SK-N-SH (cell line): ENCODE data around the gene LAMA4. TPM values are rescaled to one million over a fixed set of nuclear protein-coding genes. Genes with fewer than 3 reads are reported as not detected.
A peak's percentile ranks its signal among the peaks of the same experiment; 100 is the strongest.

Experiments
- CTCF ChIA-PET: fragments of 300-600, 350-600 bp; formaldehyde crosslinking; extraction: SDS; loops from one replicate; lab custom pipeline; 2021; lab: Yijun Ruan, JAX
- POLR2A ChIA-PET: fragments of 350-600 bp; sonication (Branson Sonifier 250); formaldehyde crosslinking; extraction: SDS; loops from one replicate; lab custom pipeline; 2020; ENCODE audit warnings: antibody characterized with exemption, inconsistent platforms; lab: Yijun Ruan, JAX
- DNase-seq: peaks from one replicate; pipeline ENCODE4 v3.0.0; 2012
- H2AFZ ChIP-seq: fragments of 200-600 bp; sonication (generic); 2 replicates; pipeline ENCODE4 v1.8.1; 2016; ENCODE audit warnings: antibody characterized with exemption, mild to moderate bottlenecking, low read depth
- H3F3A ChIP-seq: fragments of 200-600 bp; sonication (generic); replicated peaks from 2 replicates; pipeline ENCODE3; 2016; ENCODE audit warnings: antibody characterized with exemption, mild to moderate bottlenecking; ENCODE audit not compliant: insufficient read depth
- H3K27ac ChIP-seq, 2 experiments: fragments of 200-500 bp in 1 of 2; fragments of 200-600 bp in 1 of 2; sonication (Bioruptor generic) in 1 of 2; sonication (generic), shearing (Covaris generic) in 1 of 2; 2 replicates each; pipeline versions ENCODE4 v1.5.1 to v1.6.1; 2014 to 2016; ENCODE audit warnings: low read depth in 2 of 2, inconsistent platforms in 1 of 2, low read length in 1 of 2, mild to moderate bottlenecking in 1 of 2, mixed read lengths in 1 of 2
- H3K27me3 ChIP-seq: fragments of 200-600 bp; sonication (generic), shearing (Covaris generic); 2 replicates; pipeline ENCODE4 v1.6.1; 2016; ENCODE audit warnings: mixed run types; ENCODE audit not compliant: insufficient read depth
- H3K36me3 ChIP-seq, 2 experiments: fragments of 200-500 bp in 1 of 2; fragments of 200-600 bp in 1 of 2; sonication (Bioruptor generic) in 1 of 2; sonication (generic) in 1 of 2; replicated peaks in 1 of 2; 2 replicates each; pipeline versions ENCODE3 to v1.5.1; 2014 to 2016; ENCODE audit warnings: low read length in 1 of 2, mild to moderate bottlenecking in 1 of 2; ENCODE audit not compliant: insufficient read depth in 2 of 2, control insufficient read depth in 1 of 2
- H3K4me1 ChIP-seq, 2 experiments: fragments of 200-500 bp in 1 of 2; fragments of 200-600 bp in 1 of 2; sonication (Bioruptor generic) in 1 of 2; sonication (generic), shearing (Covaris generic) in 1 of 2; 2 replicates each; pipeline versions ENCODE4 v1.5.1 to v1.6.1; 2014 to 2016; ENCODE audit warnings: low read depth in 1 of 2, low read length in 1 of 2, mixed run types in 1 of 2; ENCODE audit not compliant: insufficient read depth in 2 of 2, control insufficient read depth in 1 of 2
- H3K4me2 ChIP-seq: fragments of 200-600 bp; sonication (generic), shearing (Covaris generic); 2 replicates; pipeline ENCODE4 v1.6.1; 2017; ENCODE audit warnings: mixed run types
- H3K4me3 ChIP-seq, 2 experiments: fragments of 200-500 bp in 1 of 2; fragments of 200-600 bp in 1 of 2; sonication (Bioruptor generic) in 1 of 2; sonication (generic), shearing (Covaris generic) in 1 of 2; 2 replicates each; pipeline versions ENCODE4 v1.5.1 to v1.8.1; 2014 to 2016; ENCODE audit warnings: low read depth in 2 of 2, inconsistent platforms in 1 of 2, low read length in 1 of 2, mild to moderate bottlenecking in 1 of 2, mixed read lengths in 1 of 2, moderate library complexity in 1 of 2
- H3K79me2 ChIP-seq: fragments of 200-600 bp; sonication (generic); 2 replicates; pipeline ENCODE4 v1.8.1; 2017; ENCODE audit warnings: mild to moderate bottlenecking; ENCODE audit not compliant: insufficient read depth
- H3K9ac ChIP-seq: fragments of 200-600 bp; sonication (generic); 2 replicates; pipeline ENCODE4 v1.6.1; 2017; ENCODE audit warnings: mixed run types
- H3K9me2 ChIP-seq: fragments of 200-600 bp; sonication (generic); 2 replicates; pipeline ENCODE4 v1.6.1; 2017; ENCODE audit warnings: mixed run types
- H3K9me3 ChIP-seq: fragments of 200-600 bp; sonication (generic); 2 replicates; pipeline ENCODE4 v1.6.1; 2017; ENCODE audit warnings: mixed run types, mild to moderate bottlenecking, moderate library complexity
- H4K20me1 ChIP-seq: fragments of 200-600 bp; sonication (generic); 2 replicates; pipeline ENCODE4 v1.6.1; 2017; ENCODE audit warnings: mild to moderate bottlenecking, mixed run types; ENCODE audit not compliant: insufficient read depth
- CHD2 ChIP-seq: fragments of 150-350 bp; IDR thresholded peaks from 2 replicates; pipeline ENCODE4 v1.6.1; 2018; ENCODE audit warnings: low read length; ENCODE audit not compliant: partially characterized antibody
- EP300 ChIP-seq, 2 experiments: IDR thresholded peaks; 2 replicates each; pipeline versions ENCODE4 v1.4.0 to v1.6.1; 2012; ENCODE audit warnings: borderline replicate concordance in 1 of 2, low read depth in 1 of 2, low read length in 1 of 2
- FOXJ3 ChIP-seq: sonication (generic); formaldehyde crosslinking; IDR thresholded peaks from 2 replicates; pipeline ENCODE4 v1.5.1; 2020; ENCODE audit warnings: mild to moderate bottlenecking, missing genetic modification reagents
- GABPA ChIP-seq: IDR thresholded peaks from 2 replicates; pipeline ENCODE4 v1.4.0; 2012; ENCODE audit warnings: low read depth, mild to moderate bottlenecking
- GATA2 ChIP-seq: sonication (generic); formaldehyde crosslinking; IDR thresholded peaks from 2 replicates; pipeline ENCODE4 v1.5.0; 2020; ENCODE audit warnings: mild to moderate bottlenecking, missing genetic modification reagents
- JUND ChIP-seq: IDR thresholded peaks from 2 replicates; pipeline ENCODE4 v1.4.0; 2012
- MXI1 ChIP-seq: IDR thresholded peaks from 2 replicates; pipeline ENCODE4 v1.6.1; 2012; ENCODE audit warnings: mild to moderate bottlenecking, low read depth, low read length, improper control_type of control experiment
- RAD21 ChIP-seq: IDR thresholded peaks from 2 replicates; pipeline ENCODE4 v1.6.1; 2012; ENCODE audit warnings: mild to moderate bottlenecking, low read length
- RCOR1 ChIP-seq: fragments of 150-350 bp; IDR thresholded peaks from 2 replicates; pipeline ENCODE4 v1.6.1; 2017; ENCODE audit warnings: antibody characterized with exemption, low read length
- RFX5 ChIP-seq: IDR thresholded peaks from 2 replicates; pipeline ENCODE4 v1.6.1; 2012; ENCODE audit warnings: mild to moderate bottlenecking, improper control_type of control experiment, low read length
- SMC3 ChIP-seq: IDR thresholded peaks from 2 replicates; pipeline ENCODE4 v1.6.1; 2012; ENCODE audit warnings: low read depth, low read length, improper control_type of control experiment
- TAF1 ChIP-seq: IDR thresholded peaks from 2 replicates; pipeline ENCODE4 v1.6.1; 2012; ENCODE audit warnings: low read depth, mild to moderate bottlenecking, low read length, moderate library complexity, borderline replicate concordance
- TCF12 ChIP-seq: IDR thresholded peaks from 2 replicates; pipeline ENCODE4 v1.4.0; 2012
- WGBS: methylation state at CpG from one replicate; pipeline ENCODE4 v1.1.6; 2017; ENCODE audit warnings: low lambda C conversion rate; 5-methylcytosine and 5-hydroxymethylcytosine counted together
- polyA plus RNA-seq, 3 experiments: library from polyadenylated mRNA; depleted of rRNA; stranded (reverse); fragments of >200 nt; gene quantifications; 2 replicates each; pipeline ENCODE4 v1.2.3, GENCODE V29; 2012
- TF ChIP-seq, protein P1 (sequence below): IDR thresholded peaks from 2 replicates; pipeline ENCODE4 v1.4.0; 2012; ENCODE audit warnings: low read depth

LAMA4 gene
- polyA plus RNA-seq, 1 of the 3 experiments (the other 2 are of a cell fraction) = 9.4 TPM

DNA sequence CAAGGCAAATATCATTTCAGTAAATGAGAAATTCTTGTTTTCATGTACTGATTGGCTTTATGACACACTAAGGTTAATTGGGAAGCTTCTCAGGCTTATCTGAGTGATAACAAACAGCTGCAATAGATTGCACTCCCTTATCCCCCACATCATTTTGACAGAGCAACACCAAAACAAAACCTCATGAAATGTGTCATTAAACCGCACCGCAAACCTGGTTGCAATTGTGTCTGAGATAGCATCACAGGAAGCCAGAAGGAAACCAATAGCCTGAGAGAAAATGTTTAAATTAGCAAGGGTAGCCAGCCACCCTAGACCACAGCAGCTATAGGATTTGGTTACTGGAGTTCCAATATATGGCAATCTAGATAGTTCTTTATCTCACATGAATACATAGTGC, 31.6 kb upstream of the LAMA4 start:
- no peaks in the 10 kb centered on the region for H3K79me2 ChIP-seq
- ChIA-PET CTCF (interaction anchor here (0.7 to 6.6 kb wide), 6 partner anchors 8 to 106 kb away, joined by 3 to 44 read pairs (median 4); no protein-coding TSS in a partner anchor), POLR2A (interaction anchor here (1.0 kb wide), 1 partner anchor 87 kb away, joined by 5 read pairs; no protein-coding TSS in a partner anchor)
- no peaks in the 10 kb centered on the region for H3K36me3 ChIP-seq
- H3K9me2 ChIP-seq = no peaks in the 10 kb centered on the region
- peak; percentile 61 for DNase-seq
- TF ChIP-seq, protein P1, sequence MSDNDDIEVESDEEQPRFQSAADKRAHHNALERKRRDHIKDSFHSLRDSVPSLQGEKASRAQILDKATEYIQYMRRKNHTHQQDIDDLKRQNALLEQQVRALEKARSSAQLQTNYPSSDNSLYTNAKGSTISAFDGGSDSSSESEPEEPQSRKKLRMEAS = no peak
- peak; percentile 96 for TF ChIP-seq GATA2 (CRISPR knock-in tag)
- TF ChIP-seq CHD2 = peak; percentile 74
- TF ChIP-seq RAD21 = no peak
- TF ChIP-seq TCF12 = peak; percentile 18; the same call in 1 of the 2 replicates
- no peak for TF ChIP-seq TAF1
- TF ChIP-seq MXI1 = peak; percentile 14; the same call in 1 of the 2 replicates
- peak; percentile 87 for TF ChIP-seq FOXJ3 (CRISPR knock-in tag)
- TF ChIP-seq JUND = no peak
- peak; percentile 97 for TF ChIP-seq RCOR1
- peak in 1 of 2 experiments; percentile 85; a peak in 2 of 4 replicates for TF ChIP-seq EP300 (IDR thresholded peaks at IDR 0.05; ENCODE audit: borderline replicate concordance in 1 of 2, low read depth in 1 of 2, low read length in 1 of 2)
- H3K27me3 ChIP-seq = no peaks in the 10 kb centered on the region
- no peaks in the 10 kb centered on the region for H4K20me1 ChIP-seq
- peak overlapping the region in 1 of 2 experiments; percentile 90; a peak in 2 of 4 replicates for H3K27ac ChIP-seq
- H3K9me3 ChIP-seq = no peaks in the 10 kb centered on the region
- H3F3A ChIP-seq = peaks cover 1% of the 10 kb centered on the region
- H3K4me1 ChIP-seq = peaks cover 6 to 31% of the 10 kb centered on the region in 2 experiments; a peak in 3 of 4 replicates
- 80% methylated on average over 2 of the region's 2 CpGs for WGBS
- H3K4me3 ChIP-seq = no peak overlapping the region
- no peak overlapping the region for H3K9ac ChIP-seq
- H3K4me2 ChIP-seq = no peak overlapping the region
- H2AFZ ChIP-seq = no peak overlapping the region; the same call in 1 of the 2 replicates

DNA sequence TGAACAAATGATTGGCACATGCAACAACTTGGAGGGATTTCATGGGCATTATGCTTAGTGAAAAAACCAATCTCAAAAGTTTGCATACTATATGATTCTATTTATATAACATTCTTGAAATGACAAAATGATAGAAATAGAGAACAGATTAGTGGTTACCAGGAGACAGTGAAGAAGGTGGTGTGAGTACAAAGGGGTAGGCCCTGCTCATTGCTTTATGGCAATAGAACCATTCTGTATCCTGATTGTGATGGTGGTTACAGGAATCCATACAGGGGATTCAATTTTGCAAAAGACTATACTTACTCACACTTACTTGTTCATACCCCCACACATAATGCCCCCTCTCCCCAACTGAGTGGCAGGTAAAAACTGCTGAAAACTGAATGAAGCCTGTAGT, 30.2 kb upstream of the LAMA4 start:
- ChIA-PET POLR2A (no interaction called here), CTCF (interaction anchor here (1.0 to 6.6 kb wide), 5 partner anchors 14 to 104 kb away, joined by 3 to 44 read pairs (median 4); no protein-coding TSS in a partner anchor)
- Histone ChIP-seq H3K36me3 (no peaks in the 10 kb centered on the region), H3K27ac (no peak overlapping the region; a peak in 1 of 4 replicates), H3K79me2 (no peaks in the 10 kb centered on the region), H3K9ac (no peak overlapping the region), H3K27me3 (no peaks in the 10 kb centered on the region), H3K4me3 (no peak overlapping the region), H3K9me2 (no peaks in the 10 kb centered on the region), H3K4me2 (no peak overlapping the region), H3F3A (peaks cover 5% of the 10 kb centered on the region), H3K9me3 (no peaks in the 10 kb centered on the region), H3K4me1 (peaks cover 6 to 33% of the 10 kb centered on the region in 2 experiments; a peak in 3 of 4 replicates), H2AFZ (no peak overlapping the region), H4K20me1 (no peaks in the 10 kb centered on the region)
- TF ChIP-seq SMC3 (no peak), EP300 (IDR thresholded peaks at IDR 0.05; ENCODE audit: borderline replicate concordance in 1 of 2, low read depth in 1 of 2, low read length in 1 of 2) (no peak), RAD21 (no peak), GABPA (no peak), CHD2 (no peak), RFX5 (no peak), MXI1 (no peak)
- DNase-seq = no peak
